ENCODE data around the gene STIMATE.

Gene STIMATE

GRCh38 chr3:52889901-52890300 lies 7.4 kb downstream of the STIMATE start:
- FAIRE-seq (no peak), DNase-seq (ENCODE audit: insufficient read length, low spot score) (no peak)
- no peak for TF ChIP-seq POLR2A (IDR thresholded peaks at IDR 0.05; ENCODE audit: low read depth, low read length)

DNA sequence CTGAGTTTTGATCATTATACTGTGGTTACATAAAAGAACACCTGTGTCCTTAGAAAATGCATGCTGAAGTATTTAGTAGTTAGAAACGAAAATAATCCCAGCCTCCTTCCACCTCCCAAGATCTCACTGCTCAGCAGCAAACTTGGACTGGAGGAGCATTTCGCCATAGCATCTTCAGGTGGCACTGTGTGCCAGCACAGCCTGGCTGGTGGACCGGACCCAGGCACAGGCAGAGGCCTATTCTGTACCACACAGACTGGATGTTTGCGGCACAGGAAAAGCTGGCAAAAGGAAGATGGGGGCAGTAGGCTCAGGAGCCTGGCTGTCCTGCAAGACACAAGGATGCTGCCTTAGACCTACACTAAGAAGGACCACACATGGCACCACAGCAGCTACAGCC lies 10.2 kb downstream of the STIMATE start:
- DNase-seq (ENCODE audit: insufficient read length, low spot score) (no peak), FAIRE-seq (no peak)
- no peak for TF ChIP-seq POLR2A (IDR thresholded peaks at IDR 0.05; ENCODE audit: low read depth, low read length)

DNA sequence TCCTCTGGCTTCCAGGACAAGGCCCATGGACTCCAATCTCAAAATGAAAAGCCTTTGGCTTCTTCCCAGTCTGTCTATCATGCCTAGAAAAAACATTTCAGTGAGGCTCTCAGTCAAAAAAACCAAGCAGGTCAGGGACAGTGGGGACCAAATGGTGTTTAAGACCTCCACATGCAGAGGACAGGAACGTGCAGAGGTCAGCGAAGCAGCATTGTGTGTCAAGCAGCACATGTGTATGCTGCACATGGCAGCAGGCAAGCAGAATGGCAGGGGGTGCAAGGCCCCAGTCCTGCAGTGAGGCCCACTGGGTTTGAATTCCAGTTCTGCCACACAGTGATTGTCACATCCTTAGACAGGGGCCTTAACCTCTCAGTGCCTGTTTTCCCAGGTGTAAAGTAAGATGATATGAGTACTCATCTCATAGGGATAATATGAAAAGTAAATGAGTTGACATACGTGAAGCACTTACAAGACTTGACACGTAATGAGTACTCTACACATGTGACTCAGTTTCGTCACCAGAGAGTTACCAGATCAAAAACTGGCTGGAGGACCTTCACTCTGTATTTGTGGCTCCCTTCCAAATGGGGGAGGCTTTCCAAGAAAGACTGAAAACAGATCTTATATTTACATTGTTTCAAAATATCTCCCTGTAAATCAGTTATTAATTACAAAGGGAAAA lies 11.2 kb downstream of the STIMATE start:
- no peak for TF ChIP-seq POLR2A (IDR thresholded peaks at IDR 0.05; ENCODE audit: low read depth, low read length)
- FAIRE-seq (no peak), DNase-seq (ENCODE audit: insufficient read length, low spot score) (no peak)

DNA sequence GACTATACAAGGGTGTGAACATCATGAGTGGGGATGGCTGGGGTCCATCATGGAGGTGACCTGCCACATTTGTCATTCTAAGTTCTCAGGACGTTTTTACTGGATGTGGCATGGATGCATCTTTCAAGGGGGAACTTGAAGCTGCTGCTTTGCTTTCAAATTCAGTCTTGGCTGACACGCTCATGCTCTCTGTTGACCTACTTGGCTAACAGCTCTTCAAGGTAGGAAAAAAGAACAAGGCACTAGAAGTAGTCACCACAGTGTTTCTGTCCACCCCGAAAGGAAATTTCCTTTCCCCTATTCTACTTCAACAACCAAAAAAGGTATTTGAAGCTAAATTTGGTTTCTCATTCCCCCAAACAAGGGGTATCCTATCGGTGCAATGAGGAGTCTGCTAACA lies 15.0 kb downstream of the STIMATE start:
- TF ChIP-seq POLR2A (IDR thresholded peaks at IDR 0.05; ENCODE audit: low read depth, low read length), result no peak
- FAIRE-seq (no peak), DNase-seq (ENCODE audit: insufficient read length, low spot score) (no peak)

- no peak for TF ChIP-seq POLR2A (IDR thresholded peaks at IDR 0.05; ENCODE audit: low read depth, low read length)
- no peak for DNase-seq (ENCODE audit: insufficient read length, low spot score)
- FAIRE-seq, result no peak
Observed at GRCh38 chr3:52881871-52882270, 15.5 kb downstream of the STIMATE start.

GRCh38 chr3:52880474-52880873 lies 16.9 kb downstream of the STIMATE start:
- DNase-seq (ENCODE audit: insufficient read length, low spot score), result no peak
- no peak for FAIRE-seq
- no peak for TF ChIP-seq POLR2A (IDR thresholded peaks at IDR 0.05; ENCODE audit: low read depth, low read length)

DNA sequence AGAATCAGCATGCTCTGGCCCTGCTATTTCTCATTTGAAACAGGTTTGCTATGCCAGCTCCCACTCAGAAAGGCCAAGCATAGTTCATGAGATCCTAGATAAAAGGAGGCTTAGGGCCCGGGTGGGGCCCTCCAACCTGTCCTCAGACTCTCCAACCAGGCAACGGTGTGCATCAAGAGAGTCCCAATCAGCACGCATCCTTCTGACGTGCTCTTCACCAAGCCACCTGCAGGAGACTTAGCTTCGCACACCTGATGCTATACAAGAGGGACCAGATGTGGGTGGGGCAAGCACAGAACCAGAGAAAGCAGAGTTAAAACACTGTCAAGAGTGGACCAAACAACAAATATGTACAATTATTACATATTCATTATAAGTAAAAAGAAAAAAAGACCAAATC lies 17.3 kb downstream of the STIMATE start:
- no peak for FAIRE-seq
- no peak for TF ChIP-seq POLR2A (IDR thresholded peaks at IDR 0.05; ENCODE audit: low read depth, low read length)
- DNase-seq (ENCODE audit: insufficient read length, low spot score), result no peak

DNA sequence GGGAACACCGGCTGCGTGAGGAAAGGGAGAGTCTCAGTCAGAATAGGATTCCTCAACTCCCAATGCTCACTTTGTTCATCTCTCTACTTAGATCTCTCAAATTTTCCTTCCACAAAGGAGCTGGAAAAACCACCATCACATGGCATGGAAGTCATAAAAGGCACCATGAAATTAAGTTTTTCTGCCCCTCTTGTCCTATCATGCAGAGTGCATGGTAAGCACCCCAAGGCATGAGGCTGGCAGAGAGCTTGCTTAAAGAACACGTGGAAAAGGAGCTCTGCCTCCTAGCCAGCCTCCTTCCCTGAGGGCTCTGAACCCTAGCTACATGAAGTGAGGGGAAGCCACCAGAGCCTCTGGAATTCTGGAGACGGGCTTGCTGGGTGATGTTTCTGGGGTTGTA lies 17.8 kb downstream of the STIMATE start:
- TF ChIP-seq POLR2A (IDR thresholded peaks at IDR 0.05; ENCODE audit: low read depth, low read length), result no peak
- FAIRE-seq (no peak), DNase-seq (ENCODE audit: insufficient read length, low spot score) (no peak)

- no peak for DNase-seq (ENCODE audit: insufficient read length, low spot score)
- TF ChIP-seq POLR2A (IDR thresholded peaks at IDR 0.05; ENCODE audit: low read depth, low read length), result no peak
- FAIRE-seq, result no peak
Observed at GRCh38 chr3:52879090-52879489, 18.3 kb downstream of the STIMATE start.

DNA sequence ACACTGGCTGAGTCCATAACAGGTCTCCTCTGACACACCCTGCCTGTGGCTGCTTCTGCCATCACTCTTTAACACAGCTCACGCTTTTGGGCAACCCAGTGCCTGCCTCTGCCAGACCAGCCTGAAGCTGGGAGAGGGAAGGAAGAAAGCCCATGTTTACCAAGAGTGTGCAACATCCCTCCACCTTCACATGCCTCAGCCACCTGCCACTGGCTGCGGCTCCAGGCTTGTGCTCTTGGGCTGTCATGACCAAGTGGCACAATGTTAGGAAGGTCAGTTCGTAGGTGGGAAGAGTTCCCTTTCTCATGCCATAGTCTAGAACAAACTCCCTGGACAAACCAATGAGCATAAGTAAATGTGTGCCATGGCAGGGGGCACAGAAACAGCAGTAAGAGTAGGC lies 20.3 kb downstream of the STIMATE start:
- FAIRE-seq, result no peak
- no peak for TF ChIP-seq POLR2A (IDR thresholded peaks at IDR 0.05; ENCODE audit: low read depth, low read length)
- DNase-seq (ENCODE audit: insufficient read length, low spot score), result no peak

- no peak for DNase-seq (ENCODE audit: insufficient read length, low spot score)
- no peak for FAIRE-seq
- no peak for TF ChIP-seq POLR2A (IDR thresholded peaks at IDR 0.05; ENCODE audit: low read depth, low read length)
Observed at GRCh38 chr3:52874864-52875587, 22.3 kb downstream of the STIMATE start.

DNA sequence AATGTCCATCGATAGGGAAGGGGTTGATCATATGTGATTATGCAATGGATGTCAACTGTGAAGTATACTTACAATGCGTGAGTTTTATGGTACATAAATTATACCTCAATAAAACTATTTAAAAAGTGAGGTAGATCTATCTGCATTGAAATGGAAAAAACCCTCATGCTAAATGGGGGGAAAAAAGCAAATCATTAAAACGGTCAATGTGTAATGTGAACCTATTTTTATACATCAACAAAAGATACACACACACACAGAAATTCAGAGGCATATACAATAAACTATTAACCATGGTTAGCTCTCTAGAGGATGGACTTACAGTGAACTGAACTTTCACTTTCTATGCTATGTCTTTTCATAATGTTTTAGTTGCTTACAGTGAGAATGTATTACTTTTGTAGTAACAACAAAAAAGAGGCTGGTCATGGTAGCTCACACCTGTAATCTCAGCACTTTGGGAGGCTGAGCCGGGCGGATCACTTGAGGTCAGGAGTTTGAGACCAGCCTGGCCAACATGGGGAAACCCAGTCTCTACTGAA lies 23.1 kb downstream of the STIMATE start:
- DNase-seq (ENCODE audit: insufficient read length, low spot score) (no peak), FAIRE-seq (no peak)
- TF ChIP-seq POLR2A (IDR thresholded peaks at IDR 0.05; ENCODE audit: low read depth, low read length), result no peak

DNA sequence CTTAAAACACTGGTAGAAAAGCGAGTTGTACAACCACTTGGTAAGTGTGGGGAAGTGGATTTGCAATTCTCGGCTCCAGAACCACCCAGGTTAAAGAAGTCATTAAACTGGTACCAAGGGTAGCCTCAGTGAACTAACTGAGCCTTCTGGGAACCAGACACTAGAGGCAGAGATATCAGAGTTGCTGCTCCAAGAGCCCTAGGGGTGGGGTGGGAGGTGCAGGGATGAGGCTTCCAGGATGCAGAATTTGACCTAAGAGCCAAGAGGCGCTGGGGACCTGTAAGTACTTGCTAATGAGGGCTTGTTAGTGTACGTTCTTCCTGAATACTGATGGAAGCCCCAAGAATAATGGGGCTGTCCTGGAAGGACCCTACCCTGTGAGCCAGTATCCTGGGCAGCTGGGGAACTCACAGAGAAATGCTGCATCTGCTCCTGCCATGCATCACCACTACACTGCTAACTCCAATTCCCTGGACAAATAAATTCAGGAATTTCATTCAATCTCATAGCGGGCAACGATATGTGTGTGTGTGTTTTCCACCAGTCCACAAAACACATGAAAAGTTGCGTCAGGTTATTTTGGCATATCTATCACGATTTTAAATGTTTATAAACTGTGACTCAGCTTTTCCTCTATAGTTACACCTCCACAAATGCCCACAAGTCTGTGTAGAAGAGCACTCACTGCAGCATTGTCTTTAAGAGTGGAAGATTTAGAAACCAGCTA lies 23.8 kb downstream of the STIMATE start:
- no peak for TF ChIP-seq POLR2A (IDR thresholded peaks at IDR 0.05; ENCODE audit: low read depth, low read length)
- FAIRE-seq (no peak), DNase-seq (ENCODE audit: insufficient read length, low spot score) (no peak)

DNA sequence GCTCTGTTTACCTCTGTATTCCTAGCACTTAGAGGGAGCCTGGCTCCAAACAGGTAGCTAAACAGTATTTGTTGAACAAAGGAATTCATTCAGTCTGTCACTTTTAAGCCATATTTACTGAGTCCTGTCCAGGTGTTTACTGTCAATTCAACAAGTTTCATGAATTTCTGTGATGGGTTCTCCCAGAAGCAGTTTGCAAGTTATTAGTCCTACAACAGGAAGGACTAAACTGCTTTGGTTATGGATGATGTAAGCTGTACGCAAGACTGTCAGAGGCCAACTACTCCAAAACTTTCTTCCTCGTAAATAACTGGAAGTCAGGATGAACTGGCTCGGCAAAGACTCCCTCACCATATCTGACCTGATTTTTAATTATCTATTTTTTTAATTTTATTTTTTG lies 25.1 kb downstream of the STIMATE start:
- no peak for TF ChIP-seq POLR2A (IDR thresholded peaks at IDR 0.05; ENCODE audit: low read depth, low read length)
- no peak for DNase-seq (ENCODE audit: insufficient read length, low spot score)
- FAIRE-seq, result no peak

All from H54 (cell line).